ENCODE data around the gene CKB. TPM values are rescaled to one million over a fixed set of nuclear protein-coding genes. Genes with fewer than 3 reads are reported as not detected.

The CKB gene
- total RNA-seq, 1 experiment from 2014 or later = 611 TPM

GRCh38 chr14:103488071-103488470 lies 34.6 kb downstream of the CKB start:
- peaks cover 41% of the 10 kb centered on the region for H3K36me3 Mint-ChIP-seq (ENCODE audit: insufficient read depth, unreplicated experiment)
- intact Hi-C loops (cut with micrococcal nuclease; ENCODE audit: unreplicated experiment) = no loop called here
- no peaks in the 10 kb centered on the region for H3K27me3 Mint-ChIP-seq (ENCODE audit: insufficient read depth, unreplicated experiment)

GRCh38 chr14:103485504-103485903 lies 37.1 kb downstream of the CKB start:
- Histone ChIP-seq H3K4me1 (no peaks in the 10 kb centered on the region), H3K9me3 (no peaks in the 10 kb centered on the region), H3K36me3 (ENCODE audit: control insufficient read depth, insufficient read depth, low read length) (no peaks in the 10 kb centered on the region), H3K4me3 (ENCODE audit: low read depth, low read length) (no peak overlapping the region), H3K27me3 (replicated peaks; ENCODE audit: control insufficient read depth, insufficient read depth, low read length) (no peaks in the 10 kb centered on the region)
- ChIA-PET CTCF (no interaction called here), POLR2A (no interaction called here)
- intact Hi-C loops (cut with micrococcal nuclease; ENCODE audit: unreplicated experiment) = no loop called here
- Mint-ChIP-seq H3K4me3 (ENCODE audit: unreplicated experiment) (no peak overlapping the region), H3K27ac (ENCODE audit: unreplicated experiment) (no peak overlapping the region), H3K9me3 (ENCODE audit: unreplicated experiment) (no peaks in the 10 kb centered on the region), H3K27me3 (ENCODE audit: insufficient read depth, unreplicated experiment) (no peaks in the 10 kb centered on the region), H3K4me1 (ENCODE audit: low read depth, unreplicated experiment) (no peaks in the 10 kb centered on the region), H3K36me3 (ENCODE audit: insufficient read depth, unreplicated experiment) (peaks cover 52% of the 10 kb centered on the region)
- no peak for DNase-seq
- TF ChIP-seq CTCF (IDR thresholded peaks at IDR 0.05; ENCODE audit: insufficient read depth in 1 of 2, low read depth in 1 of 2, low read length in 1 of 2, severe bottlenecking in 1 of 2, unreplicated experiment in 1 of 2) = no peak
- BruUV-seq (replicated peaks) = no TSS peak

More at GRCh38 chr14:103488071-103488470, 34.6 kb downstream of the CKB start:
- no peaks in the 10 kb centered on the region for H3K4me1 Mint-ChIP-seq (ENCODE audit: low read depth, unreplicated experiment)
- no peaks in the 10 kb centered on the region for H3K27me3 ChIP-seq (replicated peaks; ENCODE audit: control insufficient read depth, insufficient read depth, low read length)
- no TSS peak for BruUV-seq (replicated peaks)
- ChIA-PET POLR2A (no interaction called here), CTCF (no interaction called here)
- H3K9me3 ChIP-seq = no peaks in the 10 kb centered on the region
- DNase-seq = no peak
- no peak overlapping the region for H3K27ac Mint-ChIP-seq (ENCODE audit: unreplicated experiment)
- no peaks in the 10 kb centered on the region; the same call in 1 of the 2 replicates for H3K36me3 ChIP-seq (ENCODE audit: control insufficient read depth, insufficient read depth, low read length)
- H3K4me3 Mint-ChIP-seq (ENCODE audit: unreplicated experiment) = no peak overlapping the region
- H3K4me3 ChIP-seq (ENCODE audit: low read depth, low read length) = no peak overlapping the region
- no peaks in the 10 kb centered on the region for H3K4me1 ChIP-seq
- no peak for TF ChIP-seq CTCF (IDR thresholded peaks at IDR 0.05; ENCODE audit: insufficient read depth in 1 of 2, low read depth in 1 of 2, low read length in 1 of 2, severe bottlenecking in 1 of 2, unreplicated experiment in 1 of 2)
- H3K9me3 Mint-ChIP-seq (ENCODE audit: unreplicated experiment) = no peaks in the 10 kb centered on the region

- Histone ChIP-seq H3K36me3 (ENCODE audit: control insufficient read depth, insufficient read depth, low read length) (no peaks in the 10 kb centered on the region), H3K4me3 (ENCODE audit: low read depth, low read length) (no peak overlapping the region), H3K9me3 (no peaks in the 10 kb centered on the region), H3K27me3 (replicated peaks; ENCODE audit: control insufficient read depth, insufficient read depth, low read length) (no peaks in the 10 kb centered on the region), H3K4me1 (no peaks in the 10 kb centered on the region)
- H3K9me3 Mint-ChIP-seq (ENCODE audit: unreplicated experiment) = no peaks in the 10 kb centered on the region
- no peaks in the 10 kb centered on the region for H3K4me1 Mint-ChIP-seq (ENCODE audit: low read depth, unreplicated experiment)
- no TSS peak for BruUV-seq (replicated peaks)
- no peak for DNase-seq
- peaks cover 50% of the 10 kb centered on the region for H3K36me3 Mint-ChIP-seq (ENCODE audit: insufficient read depth, unreplicated experiment)
- H3K27me3 Mint-ChIP-seq (ENCODE audit: insufficient read depth, unreplicated experiment) = no peaks in the 10 kb centered on the region
- H3K27ac Mint-ChIP-seq (ENCODE audit: unreplicated experiment) = no peak overlapping the region
- ChIA-PET CTCF (no interaction called here), POLR2A (no interaction called here)
- H3K4me3 Mint-ChIP-seq (ENCODE audit: unreplicated experiment) = no peak overlapping the region
- intact Hi-C loops (cut with micrococcal nuclease; ENCODE audit: unreplicated experiment) = no loop called here
- TF ChIP-seq CTCF (IDR thresholded peaks at IDR 0.05; ENCODE audit: insufficient read depth in 1 of 2, low read depth in 1 of 2, low read length in 1 of 2, severe bottlenecking in 1 of 2, unreplicated experiment in 1 of 2) = no peak
Measured at GRCh38 chr14:103483600-103483999, 39.0 kb downstream of the CKB start.

Measured in Caco-2 (cell line).